Choroid plexus epithelial cell (primary cell): Measurements from ENCODE around the gene RBM5.
A peak's percentile ranks its signal among the peaks of the same experiment; 100 is the strongest.

Experiments
- DNase-seq: peaks from one replicate; pipeline ENCODE4 v3.0.0-alpha.2; 2010; ENCODE audit warnings: low read depth
- H3K4me3 ChIP-seq: 2 replicates; pipeline ENCODE4 v1.5.1; 2011; ENCODE audit warnings: low read depth, mild to moderate bottlenecking, control low read depth, low read length, moderate library complexity
- TF ChIP-seq, protein P1 (sequence below): conservative IDR thresholded peaks from 2 replicates; pipeline ENCODE4 v1.5.1; 2011; ENCODE audit warnings: low read depth, mild to moderate bottlenecking, control low read depth, inconsistent platforms, low read length, moderate library complexity

The RBM5 gene

DNA sequence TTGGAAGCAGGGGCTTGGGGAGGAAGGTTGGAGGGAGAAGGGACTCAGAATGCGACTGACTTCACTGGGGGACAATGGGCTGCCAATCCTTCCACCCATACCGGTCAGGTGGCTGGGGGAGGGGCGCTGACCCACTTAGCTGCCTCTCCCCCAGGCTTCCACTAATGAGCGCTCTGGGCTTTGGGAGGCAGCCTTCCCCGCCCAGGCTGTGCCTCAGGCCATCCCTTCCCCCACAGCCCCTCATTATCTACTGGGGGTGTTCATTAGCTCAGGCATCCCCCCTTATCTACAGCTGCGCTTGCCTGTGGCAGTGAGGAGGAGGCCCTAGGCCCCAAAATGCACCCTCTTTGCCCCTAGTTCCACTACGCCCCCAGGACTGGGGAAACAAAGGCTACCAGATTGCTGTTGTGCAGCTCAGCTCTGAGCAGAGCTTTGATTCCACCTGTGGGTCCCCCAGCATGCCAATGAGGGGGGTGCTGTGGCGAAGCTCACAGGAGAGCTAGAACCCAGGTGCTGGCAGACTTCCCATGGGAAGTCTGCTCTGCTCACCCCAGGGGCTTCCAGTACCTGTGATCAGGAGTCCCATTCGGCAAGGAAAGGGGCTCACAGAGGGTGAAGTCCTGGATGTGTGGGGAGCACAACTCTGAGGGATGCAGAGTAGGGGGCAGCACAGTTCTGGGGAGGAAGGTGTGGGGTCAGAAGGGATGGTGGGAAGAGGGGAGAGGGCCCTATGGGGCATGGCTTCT lies 37.0 kb downstream of the RBM5 start:
- H3K4me3 ChIP-seq: no peak overlapping the region
- TF ChIP-seq, protein P1, sequence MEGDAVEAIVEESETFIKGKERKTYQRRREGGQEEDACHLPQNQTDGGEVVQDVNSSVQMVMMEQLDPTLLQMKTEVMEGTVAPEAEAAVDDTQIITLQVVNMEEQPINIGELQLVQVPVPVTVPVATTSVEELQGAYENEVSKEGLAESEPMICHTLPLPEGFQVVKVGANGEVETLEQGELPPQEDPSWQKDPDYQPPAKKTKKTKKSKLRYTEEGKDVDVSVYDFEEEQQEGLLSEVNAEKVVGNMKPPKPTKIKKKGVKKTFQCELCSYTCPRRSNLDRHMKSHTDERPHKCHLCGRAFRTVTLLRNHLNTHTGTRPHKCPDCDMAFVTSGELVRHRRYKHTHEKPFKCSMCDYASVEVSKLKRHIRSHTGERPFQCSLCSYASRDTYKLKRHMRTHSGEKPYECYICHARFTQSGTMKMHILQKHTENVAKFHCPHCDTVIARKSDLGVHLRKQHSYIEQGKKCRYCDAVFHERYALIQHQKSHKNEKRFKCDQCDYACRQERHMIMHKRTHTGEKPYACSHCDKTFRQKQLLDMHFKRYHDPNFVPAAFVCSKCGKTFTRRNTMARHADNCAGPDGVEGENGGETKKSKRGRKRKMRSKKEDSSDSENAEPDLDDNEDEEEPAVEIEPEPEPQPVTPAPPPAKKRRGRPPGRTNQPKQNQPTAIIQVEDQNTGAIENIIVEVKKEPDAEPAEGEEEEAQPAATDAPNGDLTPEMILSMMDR: no peak
- no peak for DNase-seq

DNA sequence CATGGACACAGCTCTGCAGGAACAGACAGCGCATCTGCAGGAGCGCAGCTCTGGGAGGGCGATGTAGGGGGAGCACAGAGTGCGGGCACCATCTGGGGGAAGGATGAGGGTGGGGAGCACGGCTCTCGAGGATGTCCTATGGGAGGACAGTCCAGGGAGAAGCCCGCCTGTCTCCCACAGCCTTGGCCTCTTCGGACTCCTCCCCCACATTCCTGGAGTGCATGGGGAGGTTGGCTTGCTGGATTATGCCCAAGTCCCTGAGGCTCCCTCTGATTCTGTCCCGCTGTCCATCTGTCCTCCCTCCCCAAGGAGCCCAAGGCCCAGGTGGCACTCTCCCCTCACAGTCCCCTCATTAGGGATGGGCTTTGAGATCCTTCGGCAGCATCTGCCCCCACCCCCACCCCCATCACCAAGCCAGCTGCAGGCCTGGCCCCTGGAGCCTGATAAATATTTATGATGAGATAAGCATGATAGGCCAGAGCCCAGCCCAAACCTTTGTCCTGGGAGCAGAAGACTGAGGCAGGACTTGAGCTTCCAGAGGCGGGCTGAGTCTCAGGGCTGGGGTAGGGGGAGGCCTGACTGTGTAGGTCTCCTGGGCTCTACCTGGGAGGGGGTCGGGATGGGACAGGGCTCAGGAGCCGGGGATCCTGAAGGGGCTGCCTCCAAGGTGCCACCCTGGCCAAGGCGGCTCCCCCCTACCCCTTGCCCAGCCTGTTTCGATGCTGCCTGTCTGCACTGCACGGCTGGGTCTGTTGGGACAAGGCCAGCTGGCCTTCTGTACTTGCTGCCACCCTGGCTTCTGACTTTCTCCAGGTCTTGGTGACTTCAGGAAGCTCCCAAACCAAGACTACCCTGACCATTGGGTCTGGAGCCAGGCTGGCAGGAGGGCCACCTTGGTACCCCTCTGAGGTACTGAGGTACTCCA lies 37.8 kb downstream of the RBM5 start:
- no peak overlapping the region for H3K4me3 ChIP-seq
- TF ChIP-seq, protein P1: no peak
- peak; percentile 56 for DNase-seq

DNA sequence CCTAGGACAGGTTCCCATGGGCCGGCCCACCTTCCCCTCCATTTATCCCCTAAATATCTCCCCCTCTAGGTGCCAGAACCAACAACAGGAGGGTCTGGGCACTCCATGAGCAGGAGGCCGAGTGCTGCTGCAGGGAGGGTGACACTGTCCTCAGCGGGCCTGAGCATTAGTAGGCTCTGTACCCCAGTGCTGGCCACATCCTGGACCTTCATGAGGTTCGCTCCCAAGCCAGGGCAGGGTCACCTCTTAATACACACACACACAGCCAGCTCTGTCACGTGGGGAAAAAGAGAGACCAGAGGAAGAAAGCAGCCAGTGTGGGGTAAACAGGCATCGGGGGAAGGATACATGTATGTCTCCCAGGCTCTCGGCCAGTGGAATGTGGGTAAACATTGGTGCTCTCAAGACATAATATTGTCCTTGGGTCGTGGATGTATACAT lies 38.6 kb downstream of the RBM5 start:
- no peak overlapping the region for H3K4me3 ChIP-seq
- no peak for DNase-seq
- TF ChIP-seq, protein P1: no peak

DNA sequence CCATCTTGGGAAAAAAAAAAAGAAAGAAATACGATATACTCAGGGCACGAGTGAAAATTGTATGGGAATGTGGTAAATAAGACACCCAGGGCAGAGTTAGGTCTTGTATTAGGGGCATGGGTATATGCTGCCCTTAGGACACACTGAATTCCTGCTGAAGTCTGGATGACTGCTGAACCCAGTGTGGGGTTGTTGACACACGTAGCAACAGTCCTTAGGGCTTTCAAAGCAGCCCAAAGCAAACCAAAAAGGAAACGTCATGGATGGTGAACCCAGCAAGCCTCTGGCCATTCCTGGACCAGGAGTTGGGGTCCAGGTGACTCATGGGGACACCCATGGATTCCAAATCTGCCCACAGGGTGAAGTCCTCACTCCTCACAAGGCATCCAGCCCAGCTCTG lies 39.3 kb downstream of the RBM5 start:
- TF ChIP-seq, protein P1: no peak
- DNase-seq: no peak
- no peak overlapping the region for H3K4me3 ChIP-seq

DNA sequence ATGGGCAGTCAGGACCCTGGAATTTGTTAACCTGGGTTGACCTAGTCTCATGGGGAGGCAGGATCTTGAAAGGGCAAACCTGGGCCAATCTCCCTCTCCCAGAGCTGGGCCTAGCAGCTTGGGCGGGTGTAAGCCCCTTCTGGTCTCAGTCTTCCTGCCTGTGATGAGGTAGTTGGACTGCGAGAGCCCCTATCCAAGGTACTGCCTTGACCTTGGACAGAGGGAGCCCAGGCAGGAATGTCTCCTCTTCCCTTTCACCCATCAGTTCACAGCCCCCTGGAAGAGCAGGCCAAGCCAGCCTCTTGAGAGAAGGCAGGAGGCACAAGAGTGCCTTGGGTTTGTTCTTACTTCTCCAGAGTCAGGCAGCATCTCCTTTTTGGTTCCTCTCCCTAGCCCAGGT lies 41.7 kb downstream of the RBM5 start:
- DNase-seq: no peak
- TF ChIP-seq, protein P1: no peak

DNA sequence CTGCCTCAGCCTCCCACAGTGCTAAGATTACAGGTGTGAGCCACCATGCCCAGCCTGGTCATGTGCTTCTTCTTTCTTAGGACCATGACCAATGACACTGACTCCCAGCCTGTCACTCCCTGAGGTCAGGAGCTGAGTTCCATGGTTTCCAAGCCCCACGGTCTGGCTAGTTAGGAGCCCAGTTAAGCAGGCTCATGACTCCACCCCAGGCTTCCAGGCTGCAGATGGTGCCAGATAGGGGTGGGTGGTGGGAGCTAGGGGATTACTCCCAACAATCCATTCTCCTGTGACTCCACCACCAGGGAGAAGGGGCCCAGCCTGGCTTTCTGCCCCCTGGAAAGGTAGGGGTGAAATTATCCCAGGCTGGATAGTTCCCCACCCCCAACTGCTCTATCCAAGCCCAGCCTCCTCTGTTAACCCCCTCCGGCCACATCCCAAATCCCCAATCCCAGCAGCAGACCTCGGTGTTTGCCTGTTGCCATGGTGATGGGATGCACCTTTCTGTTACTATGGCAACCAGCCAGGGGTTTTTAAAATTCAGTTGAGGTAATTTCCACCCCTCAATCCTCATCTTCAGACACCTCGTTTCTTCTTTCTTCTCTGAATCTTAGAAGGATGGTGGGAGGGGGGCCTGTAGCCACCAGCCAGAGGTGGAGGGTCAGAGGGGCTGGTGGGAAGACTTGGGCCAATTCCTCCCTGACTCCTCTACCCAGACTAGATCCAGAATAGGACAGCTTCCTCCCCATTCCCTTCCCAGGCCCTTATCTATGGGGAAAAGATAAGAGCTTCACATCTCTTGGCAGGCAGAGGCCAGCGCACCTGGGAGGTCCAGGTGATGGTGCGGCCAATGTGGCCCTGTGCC lies 43.9 kb downstream of the RBM5 start:
- TF ChIP-seq, protein P1: no peak
- H3K4me3 ChIP-seq: no peak overlapping the region

More for the DNA sequence above, 41.7 kb downstream of the RBM5 start:
- no peak overlapping the region for H3K4me3 ChIP-seq

More for the DNA sequence above, 43.9 kb downstream of the RBM5 start:
- no peak for DNase-seq
